GM13976 (cell line): ENCODE results near the gene KCTD16.

Experiments used
- DNase-seq: peaks from one replicate; pipeline ENCODE4 v3.0.0; 2012; ENCODE audit warnings: low spot score
- in situ Hi-C: fragments of 300-500 bp; cut with MboI; formaldehyde crosslinking; loops from one replicate; pipeline ENCODE4 v1.12.0; 2022; ENCODE audit warnings: low sequenced_read_pairs, mixed read lengths, inconsistent platforms; ENCODE audit not compliant: unreplicated experiment
- TF ChIP-seq, protein P1 (sequence below): IDR thresholded peaks from 2 replicates; pipeline ENCODE4 v1.5.1; 2012; ENCODE audit warnings: borderline replicate concordance, mild to moderate bottlenecking; ENCODE audit not compliant: insufficient read depth; ENCODE audit errors: extremely low read depth, missing control alignments, control extremely low read depth

KCTD16 gene

DNA sequence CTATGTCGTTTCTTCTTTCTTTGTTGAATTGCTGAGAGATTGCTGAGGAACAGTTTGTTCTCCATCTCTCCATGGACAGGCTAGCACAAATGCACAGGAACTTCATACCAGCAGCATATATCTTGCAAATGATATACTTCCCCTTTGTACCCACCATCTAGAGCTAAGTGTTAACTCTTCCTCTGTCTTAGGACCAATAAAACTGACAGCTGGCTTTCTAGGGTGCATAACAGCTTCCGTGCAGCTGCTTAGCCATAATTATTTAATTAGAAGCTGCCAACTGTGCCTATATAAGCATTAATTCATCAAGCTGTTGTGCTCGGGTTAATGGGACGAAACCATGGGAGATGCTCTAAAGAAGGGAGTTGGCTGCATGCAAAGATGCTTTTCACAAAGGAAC is 38.7 kb downstream of the KCTD16 start:
- TF ChIP-seq, protein P1, sequence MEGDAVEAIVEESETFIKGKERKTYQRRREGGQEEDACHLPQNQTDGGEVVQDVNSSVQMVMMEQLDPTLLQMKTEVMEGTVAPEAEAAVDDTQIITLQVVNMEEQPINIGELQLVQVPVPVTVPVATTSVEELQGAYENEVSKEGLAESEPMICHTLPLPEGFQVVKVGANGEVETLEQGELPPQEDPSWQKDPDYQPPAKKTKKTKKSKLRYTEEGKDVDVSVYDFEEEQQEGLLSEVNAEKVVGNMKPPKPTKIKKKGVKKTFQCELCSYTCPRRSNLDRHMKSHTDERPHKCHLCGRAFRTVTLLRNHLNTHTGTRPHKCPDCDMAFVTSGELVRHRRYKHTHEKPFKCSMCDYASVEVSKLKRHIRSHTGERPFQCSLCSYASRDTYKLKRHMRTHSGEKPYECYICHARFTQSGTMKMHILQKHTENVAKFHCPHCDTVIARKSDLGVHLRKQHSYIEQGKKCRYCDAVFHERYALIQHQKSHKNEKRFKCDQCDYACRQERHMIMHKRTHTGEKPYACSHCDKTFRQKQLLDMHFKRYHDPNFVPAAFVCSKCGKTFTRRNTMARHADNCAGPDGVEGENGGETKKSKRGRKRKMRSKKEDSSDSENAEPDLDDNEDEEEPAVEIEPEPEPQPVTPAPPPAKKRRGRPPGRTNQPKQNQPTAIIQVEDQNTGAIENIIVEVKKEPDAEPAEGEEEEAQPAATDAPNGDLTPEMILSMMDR, result no peak
- in situ Hi-C loops, result loop anchor here (25.0 kb wide), 2 partner anchors 1028 to 1603 kb away; no protein-coding TSS in a partner anchor
- no peak for DNase-seq

DNA sequence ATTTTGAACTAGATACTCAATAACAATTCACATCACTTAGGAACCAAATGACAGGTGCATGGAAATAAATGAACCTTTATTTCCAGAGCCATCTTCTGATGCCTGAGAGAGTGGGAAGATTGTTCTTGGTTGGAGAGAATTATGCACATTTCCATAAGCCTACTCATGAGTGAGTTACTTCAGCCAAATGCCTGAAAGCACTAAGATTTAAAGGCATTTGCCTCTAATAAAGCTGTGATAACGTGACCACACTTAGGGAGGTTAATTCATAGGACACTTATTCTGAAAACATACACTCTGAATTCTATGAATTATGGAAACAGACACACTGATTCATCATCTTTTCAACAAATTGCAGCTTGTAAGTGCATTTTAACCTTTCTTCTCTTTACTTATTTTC is 40.0 kb downstream of the KCTD16 start:
- in situ Hi-C loops, result loop anchor here (25.0 kb wide), 2 partner anchors 1027 to 1602 kb away; no protein-coding TSS in a partner anchor
- DNase-seq, result no peak
- TF ChIP-seq, protein P1, result no peak

DNA sequence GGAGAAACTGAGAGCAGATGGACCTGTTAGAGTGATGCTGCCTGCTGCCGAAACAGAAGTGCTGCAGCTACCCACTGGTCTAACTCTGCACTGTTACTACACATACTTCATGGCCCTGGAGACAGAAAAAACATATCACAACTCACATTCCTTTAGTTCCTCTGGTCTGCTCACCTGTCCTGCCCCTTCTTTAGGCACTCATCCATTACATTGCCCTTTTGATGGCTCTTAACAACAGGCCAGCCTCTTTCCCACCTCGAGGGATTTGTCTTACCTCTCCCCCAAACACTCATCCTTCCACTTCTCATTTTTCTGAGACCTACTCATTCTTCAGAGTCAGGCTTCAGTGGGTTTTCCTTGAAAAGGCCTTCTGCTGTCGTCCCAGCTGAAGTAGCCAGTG is 49.2 kb downstream of the KCTD16 start:
- DNase-seq, result no peak
- TF ChIP-seq, protein P1, result no peak
- in situ Hi-C loops, result loop anchor here (25.0 kb wide), 2 partner anchors 1017 to 1592 kb away; no protein-coding TSS in a partner anchor

DNA sequence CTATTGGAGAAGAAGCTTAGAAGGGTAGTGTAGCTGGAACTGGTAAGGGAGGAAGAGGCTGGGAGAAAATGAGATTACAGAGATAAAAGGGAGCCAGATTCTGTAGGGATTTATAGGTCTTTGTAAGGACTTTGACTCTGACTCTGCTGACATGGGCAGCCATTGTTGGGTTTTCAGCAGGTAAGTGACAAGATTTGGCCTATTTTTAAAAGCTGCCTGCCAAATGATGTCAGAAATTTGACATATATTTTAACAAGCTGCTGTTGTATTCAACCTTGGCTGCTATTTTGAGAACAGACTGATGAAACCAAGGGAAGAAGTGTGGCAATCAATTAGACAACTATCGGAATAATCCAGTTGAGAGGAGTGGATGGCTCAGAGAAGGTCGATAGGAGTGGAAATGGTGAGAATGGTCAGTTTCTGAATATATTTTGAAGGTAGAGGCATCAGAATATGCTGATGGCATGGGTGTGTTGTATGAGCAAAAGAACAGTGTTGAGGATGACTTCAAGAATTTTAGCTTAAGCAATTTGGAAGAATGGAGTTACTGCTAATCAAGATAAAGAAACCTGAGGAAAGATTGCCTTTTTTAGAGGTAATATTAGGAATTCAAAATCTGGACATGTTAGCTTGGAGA is 56.8 kb downstream of the KCTD16 start:
- TF ChIP-seq, protein P1, result no peak
- in situ Hi-C loops, result no loop called here
- DNase-seq, result no peak

DNA sequence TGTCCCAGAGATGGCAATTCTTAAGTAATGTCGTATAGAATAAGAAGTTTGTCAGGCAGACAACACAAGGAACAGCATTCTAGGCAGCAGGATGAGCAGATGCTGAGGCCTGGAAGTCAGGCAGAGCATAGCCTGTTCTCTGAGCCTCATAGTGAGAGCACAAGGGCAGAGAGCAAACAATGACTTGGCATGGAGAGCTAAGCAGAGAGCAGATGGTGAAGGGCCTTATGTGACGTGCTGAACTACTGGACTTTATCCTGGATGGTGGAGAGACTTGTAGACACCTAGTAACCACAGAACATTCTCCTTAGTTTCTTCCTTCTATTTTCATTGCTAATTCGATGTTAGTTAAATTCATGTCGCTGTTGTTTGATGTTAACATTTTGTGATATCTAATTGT is 60.1 kb downstream of the KCTD16 start:
- TF ChIP-seq, protein P1, result no peak

DNA sequence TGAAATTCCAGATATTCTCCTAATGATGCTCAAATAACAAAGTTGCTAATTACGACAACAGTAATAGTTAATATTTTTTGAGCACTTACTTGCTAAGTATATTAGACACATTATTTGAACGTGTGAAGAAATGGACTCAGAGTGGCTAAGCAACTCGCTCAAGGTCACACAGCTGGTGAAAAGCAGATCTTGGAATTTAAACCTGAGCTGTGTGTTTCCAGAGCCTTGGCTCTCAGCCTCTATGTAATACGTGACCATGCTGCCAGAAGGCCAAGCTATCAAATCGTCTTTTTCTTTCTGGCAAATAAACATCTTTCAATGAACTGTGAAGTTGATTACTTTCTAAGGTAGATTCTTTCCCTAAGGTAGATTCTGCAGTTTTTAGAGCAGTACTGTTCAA is 61.6 kb downstream of the KCTD16 start:
- no peak for DNase-seq
- in situ Hi-C loops, result no loop called here
- TF ChIP-seq, protein P1, result no peak

More for the DNA sequence above, 60.1 kb downstream of the KCTD16 start:
- DNase-seq, result no peak
- in situ Hi-C loops, result no loop called here
